Mucosa of descending colon (tissue), 3 donors: Measurements from ENCODE around the gene ADAMTS2. TPM values are rescaled to one million over a fixed set of nuclear protein-coding genes. Genes with fewer than 3 reads are reported as not detected.

ENCODE experiments used
- ATAC-seq: fragments of 200-7000 bp; cut with Tn5 transposase; one replicate; pipeline ENCODE4 v1.9.1; 2020; ENCODE audit warnings: mild to moderate bottlenecking, moderate library complexity
- DNase-seq, 3 donors: peaks; one replicate each; pipeline ENCODE4 v3.0.0-alpha.2; 2020
- H3K36me3 ChIP-seq: fragments of 200-600 bp; one replicate; pipeline ENCODE4 v1.8.0; 2021; ENCODE audit warnings: low read depth, mild to moderate bottlenecking
- H3K4me1 ChIP-seq: fragments of 200-600 bp; one replicate; pipeline ENCODE4 v1.8.0; 2021; ENCODE audit warnings: low read depth, mild to moderate bottlenecking
- H3K4me3 ChIP-seq: fragments of 200-600 bp; one replicate; pipeline ENCODE4 v1.8.0; 2021; ENCODE audit warnings: mild to moderate bottlenecking
- H3K9me3 ChIP-seq: fragments of 200-600 bp; one replicate; pipeline ENCODE4 v1.8.0; 2021; ENCODE audit warnings: mild to moderate bottlenecking
- CTCF ChIP-seq: fragments of 200-600 bp; IDR thresholded peaks from one replicate; pipeline ENCODE4 v1.8.0; 2022; ENCODE audit warnings: antibody characterized with exemption, mild to moderate bottlenecking
- intact Hi-C, 2 donors: fragments of 100-400 bp; cut with DNase I in 1 of 2; cut with micrococcal nuclease in 1 of 2; formaldehyde crosslinking; loops; one replicate each; pipeline versions ENCODE4 v1.11.0 to v1.11.1; 2022; cut with DNase I, micrococcal nuclease
- total RNA-seq, 3 donors: library from RNA; stranded (reverse); fragmentation: NEBNext Ultra II Directional in 2 of 3; extraction: Animal tissue kit (Norgen Biotek cat#: 25700) in 2 of 3; gene quantifications; one replicate each; pipeline versions ENCODE4 v1.2.1 to v1.2.4, GENCODE V29; 2021 to 2023
- donor health status: DM: no; HTN: no; CAD: no; lungs with moderate emphysema.
- donor health status: DM: no; HTN: no; CAD: no.
- donor health status: DM: no; HTN: yes; CAD: no.

The ADAMTS2 gene
- total RNA-seq, 3 donors from 2014 or later, result 1.3 to 9.2 (median 7.3) TPM

- no peaks in the 10 kb centered on the region for H3K9me3 ChIP-seq
- intact Hi-C loops, result no loop called here
- no peak overlapping the region for H3K4me3 ChIP-seq
- H3K4me1 ChIP-seq, result no peaks in the 10 kb centered on the region
- H3K36me3 ChIP-seq, result no peaks in the 10 kb centered on the region
- no peak for TF ChIP-seq CTCF
- DNase-seq (peak in 2 of 3 donors; percentile 11 to 27), ATAC-seq (no peak)
Observed at GRCh38 chr5:179297486-179298180, 47.6 kb downstream of the ADAMTS2 start.

GRCh38 chr5:179297026-179297425 lies 48.2 kb downstream of the ADAMTS2 start:
- DNase-seq (peak in 1 of 3 donors; percentile 25), ATAC-seq (no peak)
- Histone ChIP-seq H3K4me1 (no peaks in the 10 kb centered on the region), H3K9me3 (no peaks in the 10 kb centered on the region), H3K4me3 (no peak overlapping the region), H3K36me3 (no peaks in the 10 kb centered on the region)
- intact Hi-C loops, result no loop called here
- TF ChIP-seq CTCF, result no peak

- H3K9me3 ChIP-seq, result no peaks in the 10 kb centered on the region
- intact Hi-C loops, result no loop called here
- no peak for TF ChIP-seq CTCF
- H3K4me1 ChIP-seq, result no peaks in the 10 kb centered on the region
- ATAC-seq (no peak), DNase-seq (peak in 2 of 3 donors; percentile 8 to 33)
- H3K36me3 ChIP-seq, result no peaks in the 10 kb centered on the region
- H3K4me3 ChIP-seq, result no peak overlapping the region
Observed at GRCh38 chr5:179296150-179296821, 49.0 kb downstream of the ADAMTS2 start.

- TF ChIP-seq CTCF, result no peak
- ATAC-seq, result no peak
- intact Hi-C loops, result no loop called here
Observed at GRCh38 chr5:179295778-179296149, 49.5 kb downstream of the ADAMTS2 start.

GRCh38 chr5:179294891-179295777 lies 50.1 kb downstream of the ADAMTS2 start:
- ATAC-seq (peak; percentile 27), DNase-seq (peak; percentile 23 to 48 (median 35))
- Histone ChIP-seq H3K4me1 (no peaks in the 10 kb centered on the region), H3K9me3 (no peaks in the 10 kb centered on the region), H3K36me3 (no peaks in the 10 kb centered on the region), H3K4me3 (no peak overlapping the region)
- intact Hi-C loops, result no loop called here
- no peak for TF ChIP-seq CTCF

More at GRCh38 chr5:179295778-179296149, 49.5 kb downstream of the ADAMTS2 start:
- DNase-seq, result no peak
- Histone ChIP-seq H3K9me3 (no peaks in the 10 kb centered on the region), H3K36me3 (no peaks in the 10 kb centered on the region), H3K4me1 (no peaks in the 10 kb centered on the region), H3K4me3 (no peak overlapping the region)
